Right cardiac atrium (tissue), 5 donors: ENCODE data around the gene GNGT2. TPM values are rescaled to one million over a fixed set of nuclear protein-coding genes. Genes with fewer than 3 reads are reported as not detected.

Experiments
- ATAC-seq, 2 donors: fragments of 200-7000 bp; cut with Tn5 transposase; one replicate each; pipeline versions ENCODE4 v1.8.0 to v1.9.1; 2020; ENCODE audit warnings: moderate library complexity in 2 of 2, mild to moderate bottlenecking in 1 of 2
- DNase-seq, 3 donors: peaks; one replicate each; pipeline ENCODE4 v3.0.0-alpha.2; 2020
- H3K27ac ChIP-seq: one replicate; pipeline ENCODE4 v1.5.1; 2013; ENCODE audit warnings: mild to moderate bottlenecking, low read length, control low read depth, moderate library complexity
- H3K27me3 ChIP-seq: one replicate; pipeline ENCODE4 v1.6.1; 2013; ENCODE audit not compliant: control insufficient read depth, insufficient read depth
- H3K4me1 ChIP-seq: one replicate; pipeline ENCODE4 v1.6.1; 2013; ENCODE audit warnings: low read length; ENCODE audit not compliant: control insufficient read depth, insufficient read depth
- H3K4me3 ChIP-seq: one replicate; pipeline ENCODE4 v1.5.1; 2013; ENCODE audit warnings: low read length, control low read depth
- H3K9me3 ChIP-seq: one replicate; pipeline ENCODE4 v1.6.1; 2013; ENCODE audit warnings: low read length; ENCODE audit not compliant: control insufficient read depth
- WGBS: extraction: QIAGEN DNeasy Blood & Tissue Kit; methylation state at CpG from one replicate; pipeline ENCODE4 v1.1.7; 2013; 5-methylcytosine and 5-hydroxymethylcytosine counted together
- intact Hi-C, 4 donors: fragments of 100-400 bp; cut with DNase I; formaldehyde crosslinking; loops; one replicate each; pipeline versions ENCODE4 v1.11.0 to v1.14.0; 2022 to 2023
- polyA plus RNA-seq: library from polyadenylated mRNA; stranded (reverse); fragments of 200-250 nt; gene quantifications from one replicate; pipeline ENCODE4 v1.2.3, GENCODE V29; 2013
- total RNA-seq, 4 donors: library from RNA; stranded (reverse); fragmentation: NEBNext Ultra II Directional; extraction: Animal tissue kit (Norgen Biotek cat#: 25700); gene quantifications; one replicate each; pipeline ENCODE4 v1.2.1, GENCODE V29; 2021
- donor health status: healthy with polysubstance abuse.
- donor health status: DM: no; HTN: yes; CAD: no.
- donor health status: DM: no; HTN: no; CAD: no.
- donor health status: DM: no; HTN: yes; CAD: no; lungs with severe emphysema.
- donor health status: DM: yes; HTN: yes; CAD: no.

GNGT2 gene
- total and polyA plus RNA-seq, 5 donors, result 1.6 to 2.7 (median 1.9) TPM

DNA sequence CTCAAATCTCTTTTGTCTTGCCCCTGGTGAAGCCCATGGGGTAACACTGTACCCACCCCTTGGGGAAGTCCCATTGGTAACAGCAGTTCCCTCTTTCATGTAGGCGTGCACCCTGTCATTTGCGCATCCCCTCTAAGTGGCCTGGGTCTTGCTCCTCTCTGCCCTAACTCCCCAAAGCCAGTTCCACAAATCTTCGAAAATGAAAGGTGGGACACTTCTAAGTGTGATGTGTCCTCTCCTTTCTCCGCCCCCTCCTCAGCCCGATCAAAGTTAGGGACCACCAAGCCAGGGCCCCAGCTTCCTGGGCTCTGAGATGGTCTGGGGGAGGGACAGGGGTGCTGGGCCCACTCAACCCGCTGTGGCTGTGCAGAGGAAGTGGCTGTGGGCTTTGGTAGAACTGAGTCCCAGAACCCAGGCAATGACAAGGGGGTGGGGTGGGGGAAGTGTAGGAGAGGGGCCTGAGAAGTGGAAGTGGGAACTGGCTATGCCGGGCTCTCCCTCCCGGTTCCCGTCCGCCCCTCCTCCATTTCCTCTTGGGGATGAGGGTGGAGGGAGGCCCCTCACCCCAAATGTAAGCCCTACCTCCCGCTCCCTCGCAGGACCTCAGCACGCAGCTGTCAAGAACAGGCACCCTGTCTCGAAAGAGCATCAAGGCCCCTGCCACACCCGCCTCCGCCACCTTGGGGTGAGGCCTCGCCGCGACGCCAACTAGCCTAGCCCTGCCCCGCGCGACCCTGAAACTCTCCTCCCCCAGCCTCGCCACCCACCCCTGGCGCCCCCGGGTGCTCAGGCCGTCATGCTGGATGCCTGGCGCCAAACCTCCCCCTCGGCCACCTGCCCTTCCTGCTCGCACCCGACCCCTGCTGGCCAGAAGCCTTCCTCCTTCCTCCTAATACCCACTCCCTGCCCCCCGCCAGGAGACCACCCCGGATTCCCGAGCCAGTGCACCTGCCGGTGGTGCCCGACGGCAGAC is 8.9 kb upstream of the GNGT2 start:
- DNase-seq (peak; percentile 43 to 82 (median 75)), ATAC-seq (peak in 1 of 2 donors; percentile 3)
- intact Hi-C loops, result no loop called here
- Histone ChIP-seq H3K4me1 (peaks cover 3% of the 10 kb centered on the region), H3K27me3 (no peaks in the 10 kb centered on the region), H3K4me3 (no peak overlapping the region), H3K9me3 (no peaks in the 10 kb centered on the region), H3K27ac (no peak overlapping the region)
- WGBS, result 43% methylated on average over 37 of the region's 37 CpGs

DNA sequence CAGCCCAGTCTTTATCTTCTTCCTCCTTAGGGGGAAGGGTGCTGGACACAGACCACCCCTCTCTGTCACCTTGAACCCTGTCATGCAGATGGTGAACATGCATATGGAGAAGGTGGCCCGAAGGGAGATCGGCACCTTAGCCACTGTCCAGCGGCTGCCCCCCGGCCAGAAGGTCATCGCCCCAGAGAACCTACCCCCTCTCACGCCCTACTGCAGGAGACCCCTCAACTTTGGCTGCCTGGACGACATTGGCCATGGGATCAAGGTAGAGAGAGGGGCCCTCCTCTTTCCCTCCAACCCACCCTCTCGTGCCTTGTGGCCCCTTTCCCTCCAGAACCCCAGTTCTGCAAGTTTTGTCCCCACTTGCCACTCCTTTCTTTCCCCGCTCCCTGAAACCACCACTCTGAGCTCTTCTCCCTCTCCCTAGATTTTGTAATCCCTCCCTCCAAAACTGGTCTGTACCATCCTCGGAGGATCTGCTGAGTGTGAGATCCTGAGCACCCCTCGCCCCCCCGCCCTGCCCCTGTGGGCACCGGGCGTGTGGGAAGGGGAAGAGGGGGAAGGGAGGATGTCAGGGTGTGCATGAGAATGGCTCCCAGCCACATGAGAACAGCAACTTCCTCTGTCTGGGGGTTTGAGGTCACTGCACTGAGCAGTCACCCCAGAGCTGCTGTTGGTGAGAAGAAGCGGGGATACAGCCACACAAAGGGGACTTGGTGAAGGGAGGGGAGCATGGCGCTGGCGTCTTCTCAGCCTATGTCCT is 7.5 kb upstream of the GNGT2 start:
- intact Hi-C loops, result no loop called here
- peak; percentile 43 to 60 for ATAC-seq

DNA sequence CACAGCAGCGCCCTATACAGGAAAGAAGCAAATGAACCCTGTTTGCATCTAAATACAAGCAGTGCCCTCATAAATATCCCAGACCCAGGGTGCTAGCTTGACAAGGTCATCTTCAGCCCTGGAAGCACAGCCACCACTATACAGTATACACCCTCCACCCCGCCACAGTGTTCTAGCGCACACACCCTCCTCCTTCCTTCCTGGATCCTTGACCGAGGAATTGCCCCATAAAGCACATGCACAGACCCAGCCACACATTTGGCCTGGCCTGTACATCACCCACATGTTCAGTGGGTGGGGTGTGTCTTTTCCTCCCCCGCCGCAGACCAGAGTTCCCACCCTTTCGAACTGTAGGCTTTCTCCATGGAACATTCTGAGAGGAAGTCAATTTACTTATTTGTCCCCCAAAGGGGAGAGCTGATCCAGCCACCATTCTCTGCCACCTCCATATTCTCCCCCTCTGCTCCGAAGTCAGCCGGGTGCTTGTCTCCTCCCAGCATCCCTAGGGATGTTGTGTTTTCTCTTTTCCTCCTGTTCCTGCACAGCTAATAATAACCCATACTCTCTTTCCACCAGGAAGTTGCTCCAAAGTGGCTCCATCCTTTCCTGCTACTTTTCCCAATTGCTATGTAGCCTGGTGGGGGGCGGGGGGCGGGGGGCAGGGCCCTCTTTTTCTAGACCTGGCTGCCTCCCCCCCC is 6.7 kb upstream of the GNGT2 start:
- ATAC-seq (peak; percentile 85 to 94), DNase-seq (peak; percentile 64 to 78 (median 77))
- Histone ChIP-seq H3K9me3 (no peaks in the 10 kb centered on the region), H3K4me1 (peaks cover 5% of the 10 kb centered on the region), H3K27ac (no peak overlapping the region), H3K4me3 (no peak overlapping the region), H3K27me3 (no peaks in the 10 kb centered on the region)
- intact Hi-C loops, result no loop called here
- 47% methylated on average over 11 of the region's 11 CpGs for WGBS

More for the DNA sequence above, 7.5 kb upstream of the GNGT2 start:
- peaks cover 5% of the 10 kb centered on the region for H3K4me1 ChIP-seq
- peak overlapping the region; percentile 9 for H3K27ac ChIP-seq
- H3K27me3 ChIP-seq, result no peaks in the 10 kb centered on the region
- no peaks in the 10 kb centered on the region for H3K9me3 ChIP-seq
- 64% methylated on average over 17 of the region's 17 CpGs for WGBS
- no peak overlapping the region for H3K4me3 ChIP-seq
- peak; percentile 56 to 86 (median 84) for DNase-seq

DNA sequence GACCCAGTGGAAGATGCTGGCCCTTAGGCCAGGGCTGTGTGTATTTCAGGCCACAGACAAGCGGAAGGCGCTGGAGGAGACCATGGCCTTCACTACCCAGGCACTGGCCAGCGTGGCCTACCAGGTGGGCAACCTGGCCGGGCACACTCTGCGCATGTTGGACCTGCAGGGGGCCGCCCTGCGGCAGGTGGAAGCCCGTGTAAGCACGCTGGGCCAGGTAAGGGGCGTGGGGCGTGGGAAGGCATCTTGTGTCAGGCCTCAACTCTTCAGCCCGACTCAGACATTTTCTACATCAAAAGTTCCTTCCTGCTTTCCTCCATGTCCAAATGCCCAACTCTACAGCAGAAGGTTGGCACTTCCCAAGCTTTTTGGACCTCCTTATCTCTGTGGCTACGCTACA is 6.1 kb upstream of the GNGT2 start:
- Histone ChIP-seq H3K27ac (peak overlapping the region; percentile 50), H3K27me3 (no peaks in the 10 kb centered on the region), H3K4me3 (no peak overlapping the region), H3K4me1 (peaks cover 5% of the 10 kb centered on the region), H3K9me3 (no peaks in the 10 kb centered on the region)
- ATAC-seq (no peak), DNase-seq (no peak)
- 85% methylated on average over 13 of the region's 13 CpGs for WGBS
- intact Hi-C loops, result no loop called here

DNA sequence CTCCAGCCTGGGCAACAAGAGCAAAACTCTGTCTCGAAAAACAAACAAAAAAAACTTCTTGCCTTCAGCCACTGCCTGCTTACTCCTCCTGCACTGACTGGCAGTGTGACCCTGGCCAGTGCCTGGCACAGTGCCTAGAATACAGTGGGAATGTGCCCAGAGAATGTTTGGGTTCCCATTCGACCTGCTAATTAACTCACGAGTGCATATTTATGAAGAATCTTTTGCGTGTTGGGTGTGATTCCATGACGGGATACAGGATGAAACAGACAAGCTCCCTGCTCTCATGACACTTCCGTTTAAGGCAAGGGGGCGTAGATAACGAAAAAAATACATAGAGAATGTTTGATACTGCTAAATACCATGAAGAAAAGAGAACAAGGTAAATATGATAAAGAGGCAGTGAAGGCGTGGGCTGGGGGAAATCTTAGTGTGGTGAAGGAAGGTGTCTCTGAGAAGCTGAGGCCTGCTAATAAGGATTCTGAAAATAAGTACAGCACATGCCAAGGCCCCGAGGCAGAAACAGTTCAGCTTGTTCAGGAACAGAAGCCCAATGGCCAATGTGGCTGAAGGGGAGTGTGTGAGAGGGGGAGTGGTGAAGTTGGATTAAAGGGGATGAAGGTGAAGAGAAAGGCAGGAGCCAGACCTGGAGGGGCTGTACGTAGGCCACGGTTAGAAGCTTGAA is 4.4 kb upstream of the GNGT2 start:
- Histone ChIP-seq H3K4me3 (no peak overlapping the region), H3K27ac (no peak overlapping the region), H3K9me3 (no peaks in the 10 kb centered on the region), H3K4me1 (peaks cover 5% of the 10 kb centered on the region), H3K27me3 (no peaks in the 10 kb centered on the region)
- intact Hi-C loops, result no loop called here
- ATAC-seq (no peak), DNase-seq (peak in 1 of 3 donors; percentile 74)
- 50% methylated on average over 12 of the region's 12 CpGs for WGBS

DNA sequence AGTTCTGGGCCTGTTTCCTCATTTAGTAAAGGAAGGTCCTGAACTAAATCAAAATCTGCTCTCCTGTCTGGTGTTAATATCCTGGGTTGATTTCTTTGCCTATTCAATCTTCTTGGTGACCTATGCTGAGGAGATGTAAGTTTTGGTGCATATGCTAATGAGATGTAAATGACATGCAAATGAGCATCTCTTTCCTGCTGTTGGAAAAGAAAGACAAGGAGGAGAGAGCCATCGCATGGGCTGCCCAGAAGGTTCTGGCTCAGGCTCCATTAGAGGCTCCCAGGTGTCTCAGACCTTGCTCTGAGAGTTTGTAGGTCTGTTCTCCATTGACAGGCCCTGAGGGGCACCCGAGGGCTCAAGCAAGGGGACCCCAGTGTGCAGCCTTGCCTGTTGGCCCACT is 3.5 kb upstream of the GNGT2 start:
- no peaks in the 10 kb centered on the region for H3K27me3 ChIP-seq
- H3K27ac ChIP-seq, result no peak overlapping the region
- H3K4me3 ChIP-seq, result no peak overlapping the region
- H3K4me1 ChIP-seq, result peaks cover 6% of the 10 kb centered on the region
- ATAC-seq (no peak), DNase-seq (no peak)
- 79% methylated on average over 2 of the region's 2 CpGs for WGBS
- intact Hi-C loops, result no loop called here
- H3K9me3 ChIP-seq, result no peaks in the 10 kb centered on the region

DNA sequence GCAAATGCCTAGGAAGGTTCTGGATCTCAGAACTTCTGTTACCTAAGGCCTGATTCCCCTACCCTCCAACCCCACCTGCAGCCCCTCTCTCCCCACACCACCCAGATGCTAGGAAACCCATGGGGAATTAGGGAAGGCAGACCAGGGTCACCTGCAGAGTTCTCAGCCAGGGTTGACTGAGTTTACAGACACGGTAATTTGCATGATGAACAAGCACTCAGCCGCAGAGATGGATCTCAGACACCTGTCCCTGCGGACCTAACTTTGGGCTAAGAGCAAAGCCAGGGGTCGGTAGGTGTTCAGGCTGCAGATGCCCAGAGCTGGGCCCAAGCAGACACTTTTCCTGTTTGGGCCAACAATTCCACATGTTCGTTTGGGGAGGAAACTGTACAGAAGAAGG is 3.0 kb upstream of the GNGT2 start:
- Histone ChIP-seq H3K9me3 (no peaks in the 10 kb centered on the region), H3K27ac (peak overlapping the region; percentile 5), H3K4me3 (no peak overlapping the region), H3K27me3 (no peaks in the 10 kb centered on the region), H3K4me1 (peaks cover 6% of the 10 kb centered on the region)
- DNase-seq (no peak), ATAC-seq (no peak)
- WGBS, result 70% methylated on average over 5 of the region's 5 CpGs
- intact Hi-C loops, result no loop called here

DNA sequence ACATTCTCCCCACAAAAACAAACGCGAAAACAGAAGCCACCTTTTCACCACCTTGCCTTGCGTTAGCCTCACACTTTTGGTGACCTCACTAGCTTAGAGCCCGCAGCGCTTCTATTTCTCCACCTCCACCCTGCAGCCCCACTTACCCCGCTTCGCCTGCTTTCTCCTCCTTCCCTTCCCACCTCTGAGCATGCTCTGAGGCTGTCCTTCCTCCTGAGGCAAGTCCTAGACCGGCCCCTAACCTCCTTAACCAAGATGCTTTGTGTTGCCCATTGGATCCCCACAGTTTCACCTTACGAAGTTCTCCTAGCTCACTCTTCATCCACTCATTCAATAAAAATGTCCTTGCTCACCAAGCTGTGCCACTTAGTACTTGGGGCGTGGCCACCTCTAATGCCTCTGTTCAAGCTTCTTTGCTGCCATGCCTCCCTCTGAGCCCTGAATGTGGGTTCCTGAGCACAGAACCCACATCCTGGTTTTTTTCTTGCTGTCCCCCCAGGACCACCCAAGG is 1.3 kb downstream of the GNGT2 start:
- WGBS, result 90% methylated on average over 10 of the region's 10 CpGs
- no peak overlapping the region for H3K4me3 ChIP-seq
- H3K27ac ChIP-seq, result no peak overlapping the region
- intact Hi-C loops, result no loop called here
- ATAC-seq, result no peak
- peaks cover 4% of the 10 kb centered on the region for H3K4me1 ChIP-seq
- no peak for DNase-seq
- no peaks in the 10 kb centered on the region for H3K27me3 ChIP-seq
- no peaks in the 10 kb centered on the region for H3K9me3 ChIP-seq

DNA sequence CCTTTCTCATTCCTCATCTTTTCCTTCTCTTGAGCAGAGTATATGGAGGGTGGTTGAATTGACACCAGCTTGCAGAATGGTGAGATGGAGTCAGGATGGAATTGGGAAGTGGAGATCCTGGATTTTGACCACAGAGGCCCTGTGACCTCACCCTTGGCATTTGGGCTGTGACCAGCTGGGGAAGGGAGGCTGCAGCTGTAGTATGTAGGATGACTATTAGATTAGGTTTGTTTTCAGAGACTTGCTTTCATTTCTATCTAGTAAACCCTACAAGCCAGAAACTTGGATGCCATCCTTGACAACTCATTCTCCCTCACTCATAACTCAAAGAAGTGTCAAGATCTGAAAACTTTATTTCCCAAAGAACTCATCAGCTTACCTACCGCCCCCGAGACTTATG is 5.9 kb downstream of the GNGT2 start:
- H3K27ac ChIP-seq, result no peak overlapping the region
- no peaks in the 10 kb centered on the region for H3K9me3 ChIP-seq
- no peaks in the 10 kb centered on the region for H3K27me3 ChIP-seq
- no peak for DNase-seq
- H3K4me1 ChIP-seq, result peaks cover 2% of the 10 kb centered on the region
- no peak for ATAC-seq
- intact Hi-C loops, result no loop called here
- no peak overlapping the region for H3K4me3 ChIP-seq
- 94% methylated on average over 2 of the region's 2 CpGs for WGBS

DNA sequence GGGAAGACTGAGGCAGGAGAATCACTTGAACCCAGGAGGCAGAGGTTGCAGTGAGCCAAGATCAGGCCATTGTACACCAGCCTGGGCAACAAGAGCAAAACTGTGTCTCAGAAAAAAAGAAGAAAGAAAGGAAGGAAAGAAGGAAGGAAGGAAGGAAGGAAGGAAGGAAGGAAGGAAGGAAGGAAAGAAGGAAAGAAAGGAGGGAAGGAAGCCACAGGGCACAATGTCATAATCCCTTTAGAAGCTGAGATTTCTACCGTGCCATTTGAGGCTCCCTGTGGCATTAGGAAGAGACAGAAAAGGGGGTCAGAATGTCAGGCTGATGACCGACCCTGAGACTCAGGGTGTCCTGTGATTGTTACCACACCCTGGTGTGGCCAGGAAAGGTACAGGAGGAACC is 6.6 kb downstream of the GNGT2 start:
- Histone ChIP-seq H3K27ac (no peak overlapping the region), H3K27me3 (no peaks in the 10 kb centered on the region), H3K9me3 (no peaks in the 10 kb centered on the region), H3K4me3 (no peak overlapping the region), H3K4me1 (no peaks in the 10 kb centered on the region)
- DNase-seq (no peak), ATAC-seq (no peak)
- WGBS, result 64% methylated on average over 2 of the region's 2 CpGs
- intact Hi-C loops, result no loop called here
